ENCODE measurements around the gene MX1.
A peak's percentile ranks its signal among the peaks of the same experiment; 100 is the strongest.

Gene MX1

DNA sequence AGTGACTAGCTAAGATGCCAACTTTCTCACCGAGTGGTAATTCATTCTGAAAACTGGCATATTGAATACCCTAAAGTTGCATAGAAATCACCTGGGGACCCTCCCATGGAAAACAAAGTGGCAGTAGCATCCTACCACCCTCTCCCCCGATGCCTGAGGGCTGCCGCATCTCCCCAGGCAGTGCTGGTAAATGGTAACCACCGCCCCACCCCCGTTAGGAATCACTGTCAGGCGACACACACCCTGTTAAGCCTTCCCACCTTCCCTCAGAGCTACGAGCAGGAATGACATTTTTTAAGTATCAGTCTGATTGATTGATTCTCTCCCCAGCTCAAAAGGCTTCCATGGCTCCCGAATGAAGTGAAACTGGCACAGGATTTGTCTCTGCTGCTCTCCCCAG lies 53.6 kb downstream of the MX1 start:
- Histone ChIP-seq H3K4me2 (no peak overlapping the region), H4K20me1 (no peaks in the 10 kb centered on the region; a peak in 1 of 22 replicates), H3K36me3 (no peaks in the 10 kb centered on the region), H3K27ac (no peak overlapping the region), H3K9ac (no peak overlapping the region), H3K27me3 (no peaks in the 10 kb centered on the region), H3K4me1 (peaks cover 0 to 45% (median 32%) of the 10 kb centered on the region in 10 experiments; a peak in 16 of 20 replicates), H3K4me3 (no peak overlapping the region), H3K9me3 (replicated peaks in 1 of 11) (no peaks in the 10 kb centered on the region)
- TF ChIP-seq Cebpa-rat (IDR thresholded peaks at IDR 0.05): no peak

GRCh38 chr21:41480086-41480690 lies 54.1 kb downstream of the MX1 start:
- Histone ChIP-seq H3K36me3 (no peaks in the 10 kb centered on the region), H3K9me3 (replicated peaks in 1 of 11) (no peaks in the 10 kb centered on the region), H3K9ac (no peak overlapping the region), H3K4me3 (no peak overlapping the region), H3K27me3 (no peaks in the 10 kb centered on the region), H3K4me1 (peaks cover 0 to 45% (median 32%) of the 10 kb centered on the region in 10 experiments; a peak in 16 of 20 replicates), H3K27ac (no peak overlapping the region), H3K4me2 (no peak overlapping the region), H4K20me1 (no peaks in the 10 kb centered on the region; a peak in 1 of 22 replicates)
- TF ChIP-seq Cebpa-rat (IDR thresholded peaks at IDR 0.05): no peak

- Histone ChIP-seq H3K4me3 (no peak overlapping the region), H3K36me3 (no peaks in the 10 kb centered on the region), H3K9me3 (replicated peaks in 1 of 11) (no peaks in the 10 kb centered on the region), H4K20me1 (no peaks in the 10 kb centered on the region; a peak in 1 of 22 replicates), H3K9ac (no peak overlapping the region), H3K4me2 (no peak overlapping the region), H3K4me1 (peaks cover 0 to 45% (median 34%) of the 10 kb centered on the region in 10 experiments; a peak in 16 of 20 replicates), H3K27me3 (no peaks in the 10 kb centered on the region), H3K27ac (no peak overlapping the region)
- TF ChIP-seq Cebpa-rat (IDR thresholded peaks at IDR 0.05): no peak
Measured at GRCh38 chr21:41481191-41481590, 55.2 kb downstream of the MX1 start.

DNA sequence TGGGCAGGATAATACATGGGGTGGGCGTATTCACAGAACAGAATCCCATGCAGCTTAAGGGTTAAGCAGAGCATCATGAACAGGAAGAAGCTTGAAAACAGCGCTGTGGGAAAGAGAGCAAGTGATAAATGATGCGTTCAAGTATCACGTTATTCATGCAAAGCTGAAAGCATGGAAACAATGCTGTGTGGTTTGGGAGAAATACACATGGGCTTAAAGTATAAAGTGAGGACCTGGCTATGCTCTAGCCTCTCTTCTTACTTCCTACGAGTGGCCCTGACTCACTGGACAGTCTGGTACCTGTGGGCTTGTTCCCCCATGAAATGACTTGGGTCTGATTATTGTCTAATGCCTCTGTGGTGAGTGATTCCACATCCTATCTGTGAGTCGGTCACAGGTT lies 56.3 kb downstream of the MX1 start:
- Histone ChIP-seq H3K36me3 (no peaks in the 10 kb centered on the region), H4K20me1 (no peaks in the 10 kb centered on the region), H3K4me1 (peaks cover 0 to 34% (median 29%) of the 10 kb centered on the region in 10 experiments; a peak in 16 of 20 replicates), H3K9me3 (replicated peaks in 1 of 11) (no peaks in the 10 kb centered on the region), H3K4me3 (no peak overlapping the region), H3K27ac (no peak overlapping the region), H3K4me2 (peak overlapping the region in 6 of 11 experiments; percentile 30 to 45 (median 36); a peak in 10 of 22 replicates), H3K9ac (no peak overlapping the region), H3K27me3 (no peaks in the 10 kb centered on the region)
- TF ChIP-seq Cebpa-rat (IDR thresholded peaks at IDR 0.05): no peak

DNA sequence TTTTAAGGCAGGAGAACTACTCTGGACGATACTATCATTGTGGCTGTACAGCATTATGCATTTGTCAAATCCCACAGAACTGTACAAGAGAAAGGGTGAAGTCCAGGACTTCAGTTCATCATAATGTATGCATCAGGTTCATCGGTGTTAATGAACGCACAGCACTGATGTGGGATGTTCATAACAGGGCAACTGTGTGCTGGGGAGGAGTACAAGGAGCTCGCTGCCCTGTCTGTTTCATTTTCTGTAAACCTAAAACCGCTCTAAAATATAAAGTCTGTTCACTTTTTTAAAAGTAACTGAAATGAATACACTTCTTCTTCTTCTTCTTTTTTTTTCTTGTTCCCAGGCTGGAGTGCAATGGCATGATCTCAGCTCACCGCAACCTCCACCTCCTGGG lies 56.9 kb downstream of the MX1 start:
- TF ChIP-seq Cebpa-rat (IDR thresholded peaks at IDR 0.05): no peak
- Histone ChIP-seq H4K20me1 (no peaks in the 10 kb centered on the region), H3K9me3 (replicated peaks in 1 of 11) (no peaks in the 10 kb centered on the region), H3K9ac (no peak overlapping the region), H3K4me2 (peak overlapping the region in 1 of 11 experiments; percentile 45; a peak in 1 of 22 replicates), H3K27me3 (no peaks in the 10 kb centered on the region), H3K4me1 (peaks cover 0 to 31% (median 22%) of the 10 kb centered on the region in 10 experiments; a peak in 16 of 20 replicates), H3K36me3 (no peaks in the 10 kb centered on the region), H3K4me3 (no peak overlapping the region), H3K27ac (no peak overlapping the region)

DNA sequence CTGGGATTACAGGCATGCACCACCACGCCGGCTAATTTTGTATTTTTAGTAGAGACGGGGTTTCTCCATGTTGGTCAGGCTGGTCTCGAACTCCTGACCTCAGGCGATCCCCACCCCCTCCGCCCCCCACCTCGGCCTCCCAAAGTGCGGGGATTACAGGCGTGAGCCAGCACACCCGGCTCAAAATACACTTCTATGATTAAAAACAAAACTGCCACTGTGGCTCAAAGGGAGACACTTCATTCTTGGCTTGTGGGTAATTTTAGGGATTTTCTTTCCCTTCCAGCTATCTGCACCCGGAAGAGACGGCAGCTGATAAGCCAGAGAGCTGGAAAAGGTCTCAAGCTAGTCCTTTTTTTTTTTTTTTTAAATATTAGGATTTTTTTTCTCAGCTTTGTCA lies 57.4 kb downstream of the MX1 start:
- Histone ChIP-seq H3K4me3 (no peak overlapping the region), H3K36me3 (no peaks in the 10 kb centered on the region), H3K9ac (no peak overlapping the region), H3K27me3 (no peaks in the 10 kb centered on the region), H3K27ac (no peak overlapping the region), H3K9me3 (replicated peaks in 1 of 11) (no peaks in the 10 kb centered on the region), H3K4me2 (no peak overlapping the region), H3K4me1 (peaks cover 0 to 30% (median 18%) of the 10 kb centered on the region in 10 experiments; a peak in 15 of 20 replicates), H4K20me1 (no peaks in the 10 kb centered on the region)
- TF ChIP-seq Cebpa-rat (IDR thresholded peaks at IDR 0.05): no peak

- no peaks in the 10 kb centered on the region for H3K27me3 ChIP-seq
- no peak overlapping the region for H3K27ac ChIP-seq
- H3K9ac ChIP-seq: no peak overlapping the region
- H3K9me3 ChIP-seq (replicated peaks in 1 of 11): no peaks in the 10 kb centered on the region
- peaks cover 0 to 24% (median 12%) of the 10 kb centered on the region in 10 experiments; a peak in 9 of 20 replicates for H3K4me1 ChIP-seq
- no peak overlapping the region for H3K4me2 ChIP-seq
- no peak overlapping the region for H3K4me3 ChIP-seq
- H4K20me1 ChIP-seq: no peaks in the 10 kb centered on the region
- TF ChIP-seq Cebpa-rat (IDR thresholded peaks at IDR 0.05): no peak
- no peaks in the 10 kb centered on the region for H3K36me3 ChIP-seq
Measured at GRCh38 chr21:41483973-41484372, 57.9 kb downstream of the MX1 start.

DNA sequence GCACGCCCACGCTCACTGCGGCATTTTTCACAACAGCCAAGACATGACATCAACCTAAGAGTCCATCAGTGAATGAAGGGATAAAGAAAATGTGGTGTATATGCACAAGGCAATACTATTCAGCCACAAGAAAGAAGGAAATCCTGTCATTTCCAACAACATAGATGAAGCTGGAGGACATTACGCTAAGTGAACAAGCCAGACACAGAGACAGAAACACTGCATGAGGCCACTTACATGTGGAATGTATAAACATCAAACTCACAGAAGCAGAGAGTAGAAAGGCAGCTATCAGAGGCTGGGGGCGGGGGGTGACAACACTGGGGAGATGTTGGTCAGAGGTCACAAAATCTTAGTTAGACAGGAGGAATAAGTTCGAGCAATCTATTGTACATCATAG lies 61.0 kb downstream of the MX1 start:
- H4K20me1 ChIP-seq: no peaks in the 10 kb centered on the region
- H3K4me1 ChIP-seq: peaks cover 0 to 19% (median 7%) of the 10 kb centered on the region in 10 experiments; a peak in 9 of 20 replicates
- H3K4me2 ChIP-seq: no peak overlapping the region
- H3K4me3 ChIP-seq: no peak overlapping the region
- H3K9ac ChIP-seq: no peak overlapping the region
- H3K27ac ChIP-seq: no peak overlapping the region
- no peaks in the 10 kb centered on the region for H3K27me3 ChIP-seq
- no peaks in the 10 kb centered on the region for H3K36me3 ChIP-seq
- no peaks in the 10 kb centered on the region for H3K9me3 ChIP-seq (replicated peaks in 1 of 11)
- TF ChIP-seq Cebpa-rat (IDR thresholded peaks at IDR 0.05): no peak

- Histone ChIP-seq H3K27me3 (no peaks in the 10 kb centered on the region), H3K36me3 (no peaks in the 10 kb centered on the region), H3K9ac (no peak overlapping the region), H3K27ac (no peak overlapping the region), H4K20me1 (no peaks in the 10 kb centered on the region), H3K4me1 (peaks cover 0 to 11% (median 2%) of the 10 kb centered on the region in 10 experiments; a peak in 5 of 20 replicates), H3K4me2 (no peak overlapping the region), H3K9me3 (replicated peaks in 1 of 11) (no peaks in the 10 kb centered on the region), H3K4me3 (no peak overlapping the region)
- TF ChIP-seq Cebpa-rat (IDR thresholded peaks at IDR 0.05): no peak
Measured at GRCh38 chr21:41488080-41488479, 62.0 kb downstream of the MX1 start.

DNA sequence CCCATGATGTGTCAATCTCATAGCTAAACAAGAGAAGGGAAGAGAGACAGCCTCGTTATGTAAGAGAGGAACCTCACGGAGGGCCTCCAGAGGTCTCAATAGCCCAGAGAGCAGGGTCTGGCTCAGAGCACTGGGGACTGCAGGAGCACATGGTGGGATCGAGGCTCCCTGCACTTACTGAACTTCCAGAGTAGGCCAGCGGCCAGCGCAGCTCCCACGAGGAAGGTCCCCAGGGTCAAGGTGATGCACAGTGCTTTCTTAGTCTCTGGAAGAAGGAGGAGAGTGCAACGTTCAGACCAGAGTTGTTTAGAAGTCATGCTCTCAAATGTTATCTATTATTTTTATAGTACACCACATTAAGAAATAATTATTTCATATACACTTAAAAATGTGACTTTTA lies 63.3 kb downstream of the MX1 start:
- H3K4me3 ChIP-seq: no peak overlapping the region
- H3K4me1 ChIP-seq: peaks cover 0 to 11% (median 2%) of the 10 kb centered on the region in 10 experiments; a peak in 5 of 20 replicates
- no peaks in the 10 kb centered on the region for H4K20me1 ChIP-seq
- H3K27me3 ChIP-seq: no peaks in the 10 kb centered on the region
- TF ChIP-seq Cebpa-rat (IDR thresholded peaks at IDR 0.05): no peak
- H3K4me2 ChIP-seq: no peak overlapping the region
- H3K36me3 ChIP-seq: no peaks in the 10 kb centered on the region
- H3K27ac ChIP-seq: no peak overlapping the region
- H3K9ac ChIP-seq: no peak overlapping the region
- no peaks in the 10 kb centered on the region for H3K9me3 ChIP-seq (replicated peaks in 1 of 11)

Data from BLaER1 treated with 17β-estradiol and CSF1 and Interleukin-3, amounts not matched to agents 10 nM and 100 nM (cell line).